Endometrial microvascular endothelial cells (primary cell): ENCODE measurements around the gene KIF1B. TPM values are rescaled to one million over a fixed set of nuclear protein-coding genes. Genes with fewer than 3 reads are reported as not detected.

ENCODE experiments used
- total RNA-seq: library from RNA; depleted of rRNA; stranded (reverse); fragments of >200 nt; gene quantifications from one replicate; pipeline ENCODE4 v1.2.3, GENCODE V29; 2015; ENCODE audit errors: inconsistent ontology term

KIF1B gene
- total RNA-seq, 1 donor from 2014 or later: 23.5 TPM

Other genes starting within 250 kb of the KIF1B start
- not detected for gene RBP7, start 213.3 kb upstream of the KIF1B start, total RNA-seq
- 40.1 TPM for gene UBE4B, start 177.6 kb upstream of the KIF1B start, total RNA-seq
- gene PGD, start 188.5 kb downstream of the KIF1B start, total RNA-seq: 255 TPM
- 7.7 TPM for gene CENPS, start 219.9 kb downstream of the KIF1B start, total RNA-seq
- gene CORT, start 239.5 kb downstream of the KIF1B start, total RNA-seq: not detected